HepG2 (cell line): ENCODE measurements around the gene DNAAF1. TPM values are rescaled to one million over a fixed set of nuclear protein-coding genes. Genes with fewer than 3 reads are reported as not detected.

Experiments used
- ATRX ChIP-seq: sonication (generic); formaldehyde crosslinking; IDR thresholded peaks from 2 replicates; pipeline ENCODE4 v1.4.0; 2020; ENCODE audit warnings: missing genetic modification reagents, borderline replicate concordance
- MAZ ChIP-seq, 2 experiments: sonication (generic) in 1 of 2; formaldehyde crosslinking in 1 of 2; IDR thresholded peaks; 2 replicates each; pipeline versions ENCODE4 v1.5.0 to v1.6.1; 2012 to 2020; ENCODE audit warnings: low read depth in 2 of 2, mild to moderate bottlenecking in 2 of 2, borderline replicate concordance in 1 of 2, improper control_type of control experiment in 1 of 2, low read length in 1 of 2, missing genetic modification reagents in 1 of 2, moderate library complexity in 1 of 2
- NR2C2 ChIP-seq: sonication (generic); formaldehyde crosslinking; IDR thresholded peaks from 2 replicates; pipeline ENCODE4 v1.4.0; 2020; ENCODE audit warnings: missing genetic modification reagents, mild to moderate bottlenecking, moderate library complexity, borderline replicate concordance
- NR2F1 ChIP-seq, 2 experiments: fragments of 450-650 bp in 1 of 2; formaldehyde crosslinking in 1 of 2; IDR thresholded peaks; 2 replicates each; pipeline versions ENCODE4 v1.5.0 to v1.6.1; 2016 to 2020; ENCODE audit warnings: mild to moderate bottlenecking in 1 of 2, missing compliant biosample characterization in 1 of 2, missing genetic modification reagents in 1 of 2, moderate library complexity in 1 of 2
- RERE ChIP-seq: IDR thresholded peaks from 2 replicates; pipeline ENCODE4 v1.6.1; 2016; ENCODE audit warnings: low read depth, missing genetic modification reagents, missing compliant biosample characterization
- SOX5 ChIP-seq: IDR thresholded peaks from 2 replicates; pipeline ENCODE4 v1.6.1; 2016; ENCODE audit warnings: borderline replicate concordance
- TEF ChIP-seq: sonication (generic); formaldehyde crosslinking; IDR thresholded peaks from 2 replicates; pipeline ENCODE4 v1.5.0; 2020; ENCODE audit warnings: missing genetic modification reagents
- ZNF543 ChIP-seq: sonication (generic); formaldehyde crosslinking; IDR thresholded peaks from 2 replicates; pipeline ENCODE4 v1.4.0; 2020; ENCODE audit warnings: mild to moderate bottlenecking, missing genetic modification reagents
- ZNF564 ChIP-seq: sonication (generic); formaldehyde crosslinking; IDR thresholded peaks from 2 replicates; pipeline ENCODE4 v1.8.1; 2023; ENCODE audit warnings: mild to moderate bottlenecking, missing genetic modification reagents
- ZNF782 ChIP-seq: sonication (generic); formaldehyde crosslinking; IDR thresholded peaks from 2 replicates; pipeline ENCODE4 v1.4.0; 2020; ENCODE audit warnings: missing genetic modification reagents, mild to moderate bottlenecking, borderline replicate concordance
- ZNF83 ChIP-seq: sonication (generic); formaldehyde crosslinking; IDR thresholded peaks from 2 replicates; pipeline ENCODE4 v1.4.0; 2020; ENCODE audit warnings: missing genetic modification reagents, mild to moderate bottlenecking, borderline replicate concordance
- ZSCAN22 ChIP-seq: sonication (generic); formaldehyde crosslinking; IDR thresholded peaks from 2 replicates; pipeline ENCODE4 v1.4.0; 2020; ENCODE audit warnings: mild to moderate bottlenecking, missing genetic modification reagents
- polyA plus RNA-seq, 8 experiments: library from polyadenylated mRNA; depleted of rRNA in 3 of 8; stranded (reverse) in 7 of 8; unstranded in 1 of 8; fragments of >200 nt; fragmentation: Illumina TruSeq in 4 of 8; extraction: Trizol in 4 of 8; gene quantifications; 2 replicates each; pipeline versions ENCODE4 v1.2.1 to v1.2.3, GENCODE V29; 2011 to 2016; ENCODE audit warnings: low read depth in 4 of 8, missing spikeins in 1 of 8, mixed read lengths in 1 of 8; ENCODE audit not compliant: insufficient read depth in 1 of 8
- total RNA-seq, 5 experiments: library from RNA; depleted of rRNA; stranded (reverse); fragments of >200 nt; fragmentation: Illumina TruSeq; extraction: Trizol; gene quantifications; 2 replicates each; pipeline ENCODE4 v1.2.3, GENCODE V29; 2016; ENCODE audit warnings: low read depth in 1 of 5
- TF ChIP-seq, protein P1 (sequence below): sonication (generic); formaldehyde crosslinking; IDR thresholded peaks from 2 replicates; pipeline ENCODE4 v1.4.0; 2020; ENCODE audit warnings: mild to moderate bottlenecking, missing genetic modification reagents
- TF ChIP-seq, protein P2 (sequence below): sonication (generic); formaldehyde crosslinking; conservative IDR thresholded peaks from 2 replicates; pipeline ENCODE4 v1.8.0; 2022; ENCODE audit warnings: low read depth, missing genetic modification reagents

DNAAF1 gene
- total and polyA plus RNA-seq, 2 of the 13 experiments (the other 11 are each of a cell fraction or from before 2014, with no cell fraction given) = 0.04 TPM; not detected in 1

GRCh38 chr16:84186685-84187437 is 41.8 kb downstream of the DNAAF1 start, which contains the start of gene TAF1C (continued):
- TF ChIP-seq ZNF564 (CRISPR knock-in tag) (no peak), ZNF782 (CRISPR knock-in tag) (no peak), ZNF83 (0 out of 2 replicates have a peak, but pooled peaks have one; percentile 33), ZSCAN22 (CRISPR knock-in tag) (no peak), SOX5 (CRISPR knock-in tag) (no peak; the same call in 1 of the 2 replicates), RERE (CRISPR knock-in tag) (no peak), NR2F1 (CRISPR knock-in tag; IDR thresholded peaks at IDR 0.05) (no peak), MAZ (IDR thresholded peaks at IDR 0.05; ENCODE audit: borderline replicate concordance, low read depth, low read length) (no peak), MAZ (CRISPR knock-in tag; IDR thresholded peaks at IDR 0.05; ENCODE audit: low read depth) (peak; percentile 56; the same call in 1 of the 2 replicates), ZNF543 (CRISPR knock-in tag) (0 out of 2 replicates have a peak, but pooled peaks have one; percentile 33), TEF (CRISPR knock-in tag) (no peak), ATRX (no peak), NR2C2 (CRISPR knock-in tag) (peak; percentile 89)
- TF ChIP-seq, protein P1, sequence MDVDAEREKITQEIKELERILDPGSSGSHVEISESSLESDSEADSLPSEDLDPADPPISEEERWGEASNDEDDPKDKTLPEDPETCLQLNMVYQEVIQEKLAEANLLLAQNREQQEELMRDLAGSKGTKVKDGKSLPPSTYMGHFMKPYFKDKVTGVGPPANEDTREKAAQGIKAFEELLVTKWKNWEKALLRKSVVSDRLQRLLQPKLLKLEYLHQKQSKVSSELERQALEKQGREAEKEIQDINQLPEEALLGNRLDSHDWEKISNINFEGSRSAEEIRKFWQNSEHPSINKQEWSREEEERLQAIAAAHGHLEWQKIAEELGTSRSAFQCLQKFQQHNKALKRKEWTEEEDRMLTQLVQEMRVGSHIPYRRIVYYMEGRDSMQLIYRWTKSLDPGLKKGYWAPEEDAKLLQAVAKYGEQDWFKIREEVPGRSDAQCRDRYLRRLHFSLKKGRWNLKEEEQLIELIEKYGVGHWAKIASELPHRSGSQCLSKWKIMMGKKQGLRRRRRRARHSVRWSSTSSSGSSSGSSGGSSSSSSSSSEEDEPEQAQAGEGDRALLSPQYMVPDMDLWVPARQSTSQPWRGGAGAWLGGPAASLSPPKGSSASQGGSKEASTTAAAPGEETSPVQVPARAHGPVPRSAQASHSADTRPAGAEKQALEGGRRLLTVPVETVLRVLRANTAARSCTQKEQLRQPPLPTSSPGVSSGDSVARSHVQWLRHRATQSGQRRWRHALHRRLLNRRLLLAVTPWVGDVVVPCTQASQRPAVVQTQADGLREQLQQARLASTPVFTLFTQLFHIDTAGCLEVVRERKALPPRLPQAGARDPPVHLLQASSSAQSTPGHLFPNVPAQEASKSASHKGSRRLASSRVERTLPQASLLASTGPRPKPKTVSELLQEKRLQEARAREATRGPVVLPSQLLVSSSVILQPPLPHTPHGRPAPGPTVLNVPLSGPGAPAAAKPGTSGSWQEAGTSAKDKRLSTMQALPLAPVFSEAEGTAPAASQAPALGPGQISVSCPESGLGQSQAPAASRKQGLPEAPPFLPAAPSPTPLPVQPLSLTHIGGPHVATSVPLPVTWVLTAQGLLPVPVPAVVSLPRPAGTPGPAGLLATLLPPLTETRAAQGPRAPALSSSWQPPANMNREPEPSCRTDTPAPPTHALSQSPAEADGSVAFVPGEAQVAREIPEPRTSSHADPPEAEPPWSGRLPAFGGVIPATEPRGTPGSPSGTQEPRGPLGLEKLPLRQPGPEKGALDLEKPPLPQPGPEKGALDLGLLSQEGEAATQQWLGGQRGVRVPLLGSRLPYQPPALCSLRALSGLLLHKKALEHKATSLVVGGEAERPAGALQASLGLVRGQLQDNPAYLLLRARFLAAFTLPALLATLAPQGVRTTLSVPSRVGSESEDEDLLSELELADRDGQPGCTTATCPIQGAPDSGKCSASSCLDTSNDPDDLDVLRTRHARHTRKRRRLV (CRISPR knock-in tag) = peak; percentile 86
- TF ChIP-seq, protein P2, sequence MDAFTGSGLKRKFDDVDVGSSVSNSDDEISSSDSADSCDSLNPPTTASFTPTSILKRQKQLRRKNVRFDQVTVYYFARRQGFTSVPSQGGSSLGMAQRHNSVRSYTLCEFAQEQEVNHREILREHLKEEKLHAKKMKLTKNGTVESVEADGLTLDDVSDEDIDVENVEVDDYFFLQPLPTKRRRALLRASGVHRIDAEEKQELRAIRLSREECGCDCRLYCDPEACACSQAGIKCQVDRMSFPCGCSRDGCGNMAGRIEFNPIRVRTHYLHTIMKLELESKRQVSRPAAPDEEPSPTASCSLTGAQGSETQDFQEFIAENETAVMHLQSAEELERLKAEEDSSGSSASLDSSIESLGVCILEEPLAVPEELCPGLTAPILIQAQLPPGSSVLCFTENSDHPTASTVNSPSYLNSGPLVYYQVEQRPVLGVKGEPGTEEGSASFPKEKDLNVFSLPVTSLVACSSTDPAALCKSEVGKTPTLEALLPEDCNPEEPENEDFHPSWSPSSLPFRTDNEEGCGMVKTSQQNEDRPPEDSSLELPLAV (CRISPR knock-in tag) = no peak
